ENCODE results near the gene PPT2. TPM values are rescaled to one million over a fixed set of nuclear protein-coding genes. Genes with fewer than 3 reads are reported as not detected.

PPT2 gene
- total RNA-seq, 6 donors from 2014 or later, result 7.0 to 64.8 (median 16.8) TPM

GRCh38 chr6:32108727-32109113 is 45.2 kb upstream of the PPT2 start:
- Histone ChIP-seq H3K4me3 (peak overlapping the region; percentile 8 to 49 (median 43)), H3K27me3 (no peaks in the 10 kb centered on the region), H3K36me3 (no peaks in the 10 kb centered on the region), H3K9me3 (no peaks in the 10 kb centered on the region), H3K27ac (peak overlapping the region; percentile 79 to 86 (median 84)), H3K4me1 (peaks cover 59 to 76% (median 73%) of the 10 kb centered on the region in 4 donors)
- WGBS, 2 donors, result 31 to 32% methylated on average over 6 of the region's 6 CpGs
- no peak for DNase-seq
- ATAC-seq (ENCODE audit: low FRiP score in 2 of 2), result no peak
- TF ChIP-seq POLR2A (IDR thresholded peaks at IDR 0.05), result no peak

DNA sequence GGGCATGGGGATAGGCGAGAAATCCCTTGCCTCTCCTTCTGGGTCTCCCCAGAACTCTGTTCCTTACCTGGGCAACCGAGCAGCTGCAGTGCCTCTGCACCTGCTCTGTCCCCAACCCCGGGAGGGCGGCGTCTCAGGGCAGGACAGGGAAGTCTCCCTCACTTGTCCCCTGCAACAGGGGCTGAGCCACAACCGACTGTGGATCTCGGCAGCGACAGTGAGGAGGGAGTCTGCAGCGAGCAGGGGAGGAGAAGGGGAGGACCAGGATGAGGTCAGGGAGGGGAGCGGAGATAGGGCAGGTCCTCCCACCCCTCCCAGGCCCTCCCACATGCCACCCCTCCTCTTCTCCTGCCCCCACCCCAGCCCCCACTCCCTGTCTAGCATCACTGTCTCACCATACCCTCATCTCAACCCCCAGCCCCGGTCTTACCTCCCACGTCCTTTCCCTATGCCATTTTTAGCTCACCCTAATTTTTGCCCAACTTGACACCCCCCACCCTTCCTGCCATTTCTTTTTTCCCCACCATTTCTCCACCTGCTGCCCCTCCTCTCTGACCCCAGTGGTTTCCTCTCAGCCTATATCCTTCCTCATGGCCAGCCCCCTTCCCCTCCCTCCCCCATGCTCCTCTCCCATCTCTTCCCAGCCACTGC is 44.7 kb upstream of the PPT2 start, which contains the start of gene TNXB:
TNXB (minus strand) TSS at position 225 of the 651 bp plus-strand sequence. CDS start 11,140 bp downstream, outside the sequence.
- no peaks in the 10 kb centered on the region for H3K9me3 ChIP-seq
- peak; percentile 6 to 54 for ATAC-seq (ENCODE audit: low FRiP score in 2 of 2)

GRCh38 chr6:32109765-32110160 is 44.2 kb upstream of the PPT2 start:
- 35 to 60% methylated on average over 6 of the region's 6 CpGs for WGBS, 2 donors
- peaks cover 0 to 1% (median 0%) of the 10 kb centered on the region in 4 donors for H3K36me3 ChIP-seq
- H3K4me3 ChIP-seq, result peak overlapping the region in 2 of 4 donors; percentile 46 to 49
- H3K4me1 ChIP-seq, result peaks cover 69 to 86% (median 81%) of the 10 kb centered on the region in 4 donors
- no peaks in the 10 kb centered on the region for H3K27me3 ChIP-seq
- ATAC-seq (ENCODE audit: low FRiP score in 2 of 2), result no peak
- TF ChIP-seq CTCF (IDR thresholded peaks at IDR 0.05) (no peak), EP300 (IDR thresholded peaks at IDR 0.05) (no peak), POLR2A (IDR thresholded peaks at IDR 0.05) (no peak), POLR2AphosphoS5 (IDR thresholded peaks at IDR 0.05) (no peak)
- peak overlapping the region; percentile 79 to 86 (median 84) for H3K27ac ChIP-seq
- DNase-seq, result no peak
- no peaks in the 10 kb centered on the region for H3K9me3 ChIP-seq

More for the DNA sequence above, 44.7 kb upstream of the PPT2 start, which contains the start of gene TNXB:
- peak within 1 kb of the TSS; percentile 79 to 86 (median 84) for H3K27ac ChIP-seq
- peak within 1 kb of the TSS; percentile 8 to 49 (median 43) for H3K4me3 ChIP-seq
- 5 to 28% methylated on average over 2 to 12 of the region's 12 CpGs for WGBS, 2 donors
- DNase-seq, result no peak
- peaks cover 64 to 81% (median 78%) of the 10 kb centered on the region in 4 donors for H3K4me1 ChIP-seq
- no peaks in the 10 kb centered on the region for H3K27me3 ChIP-seq
- TF ChIP-seq CTCF (IDR thresholded peaks at IDR 0.05) (no peak), POLR2AphosphoS5 (IDR thresholded peaks at IDR 0.05) (peak; percentile 74 to 77), POLR2A (IDR thresholded peaks at IDR 0.05) (peak in 2 of 4 donors; percentile 23 to 47), EP300 (IDR thresholded peaks at IDR 0.05) (no peak)
- H3K36me3 ChIP-seq, result no peaks in the 10 kb centered on the region

DNA sequence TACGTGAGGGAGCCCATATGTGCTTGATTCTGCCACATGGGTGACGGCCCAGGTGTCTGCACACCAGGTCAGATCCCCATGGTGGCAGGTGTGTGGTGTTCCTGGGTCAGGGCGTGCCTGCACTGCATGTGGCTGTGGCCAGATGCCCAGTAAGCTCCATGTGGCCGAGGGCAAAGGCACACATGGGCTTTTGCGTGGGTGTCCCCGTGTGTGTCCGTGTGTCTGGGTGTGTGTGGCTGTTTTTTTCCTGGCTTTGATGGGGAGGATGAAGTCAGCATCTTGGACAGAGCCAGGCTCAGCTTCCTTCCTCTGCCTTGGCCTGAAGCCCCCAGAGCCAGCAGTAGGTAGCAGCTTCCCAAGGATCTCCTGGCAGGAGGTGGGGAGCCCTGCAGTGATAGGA is 43.3 kb upstream of the PPT2 start:
- H3K27ac ChIP-seq, result peak overlapping the region; percentile 79 to 86 (median 84)
- H3K4me3 ChIP-seq, result no peak overlapping the region
- TF ChIP-seq POLR2AphosphoS5 (IDR thresholded peaks at IDR 0.05) (peak in 1 of 2 donors; percentile 65), EP300 (IDR thresholded peaks at IDR 0.05) (no peak)
- no peaks in the 10 kb centered on the region for H3K9me3 ChIP-seq
- H3K36me3 ChIP-seq, result peaks cover 0 to 10% (median 3%) of the 10 kb centered on the region in 4 donors
- WGBS, 2 donors, result 42 to 52% methylated on average over 4 to 7 of the region's 7 CpGs
- peak in 1 of 2 donors; percentile 7 for ATAC-seq (ENCODE audit: low FRiP score in 2 of 2)
- H3K4me1 ChIP-seq, result peaks cover 75 to 92% (median 83%) of the 10 kb centered on the region in 4 donors
- DNase-seq, result no peak
- no peaks in the 10 kb centered on the region for H3K27me3 ChIP-seq

DNA sequence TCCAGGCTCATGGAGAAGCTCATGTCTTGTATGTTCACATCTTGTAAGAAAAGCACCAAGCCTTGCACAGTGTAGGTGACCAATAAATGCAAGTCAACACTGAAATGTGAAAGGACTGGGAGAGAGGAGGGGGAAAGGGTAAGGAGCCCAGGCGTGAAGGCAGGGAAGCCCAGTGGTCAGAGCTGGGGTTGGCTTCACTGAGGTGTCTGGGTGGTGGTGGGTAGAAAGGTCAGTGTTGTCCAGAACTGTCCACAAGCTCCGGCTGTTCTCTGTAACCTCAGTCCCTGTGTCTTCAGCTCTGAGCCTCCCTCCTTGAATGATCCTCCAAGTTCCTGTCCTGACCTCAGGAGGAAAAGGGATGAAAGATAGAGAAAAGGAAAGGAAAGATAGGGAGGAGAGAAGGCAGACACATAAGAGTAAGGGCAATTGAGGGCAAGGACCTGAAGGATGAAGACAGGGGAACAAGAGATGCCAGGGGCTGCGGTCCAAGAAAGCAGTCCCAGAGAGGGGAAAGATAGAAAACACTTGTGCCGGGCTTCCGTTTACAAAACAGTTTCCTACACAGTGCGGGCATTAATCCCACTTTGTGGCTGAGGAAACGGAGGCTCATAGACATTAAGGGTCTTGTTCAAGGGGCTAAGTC is 42.4 kb upstream of the PPT2 start:
- H3K27ac ChIP-seq, result peak overlapping the region; percentile 79 to 86 (median 84)
- H3K4me1 ChIP-seq, result peaks cover 70 to 91% (median 79%) of the 10 kb centered on the region in 4 donors
- no peak overlapping the region for H3K4me3 ChIP-seq
- peaks cover 0 to 1% (median 0%) of the 10 kb centered on the region in 4 donors for H3K27me3 ChIP-seq
- peaks cover 6 to 19% (median 13%) of the 10 kb centered on the region in 4 donors for H3K36me3 ChIP-seq
- DNase-seq, result no peak
- H3K9me3 ChIP-seq, result no peaks in the 10 kb centered on the region
- 41 to 65% methylated on average over 7 of the region's 7 CpGs for WGBS, 2 donors
- TF ChIP-seq CTCF (IDR thresholded peaks at IDR 0.05), result no peak
- peak in 1 of 4 donors; percentile 4 for TF ChIP-seq POLR2A (IDR thresholded peaks at IDR 0.05)
- ATAC-seq (ENCODE audit: low FRiP score in 2 of 2), result peak in 1 of 2 donors; percentile 14
